K562 (cell line): ENCODE data around the gene SUDS3. TPM values are rescaled to one million over a fixed set of nuclear protein-coding genes. Genes with fewer than 3 reads are reported as not detected.

ENCODE experiments used
- ATAC-seq: fragments of 200-7000 bp; cut with Tn5 transposase; 3 replicates; pipeline ENCODE4 v1.9.1; 2020; ENCODE audit warnings: moderate library complexity
- BruUV-seq: library from RNA; stranded (reverse); fragments of 400-500 nt; replicated peaks from 2 replicates; lab custom pipeline; 2021; lab: Mats Ljungman, UMichigan
- CTCF ChIA-PET: fragments of 300-600 bp; formaldehyde crosslinking; extraction: SDS; loops from one replicate; lab custom pipeline; 2021; ENCODE audit warnings: low intra/inter-chr PET ratio; lab: Yijun Ruan, JAX
- POLR2A ChIA-PET: fragments of 300-600, 350-650 bp; sonication (Branson Sonifier 250); formaldehyde crosslinking; extraction: SDS; loops from one replicate; lab custom pipeline; 2021; ENCODE audit warnings: antibody characterized with exemption, inconsistent platforms; lab: Yijun Ruan, JAX
- DNase-seq, 4 experiments: peaks; one replicate each; pipeline versions ENCODE4 v3.0.0 to v3.0.0-alpha.2; 2011 to 2018; ENCODE audit warnings: low spot score in 3 of 4, mixed read lengths in 3 of 4; ENCODE audit errors: extremely low read depth in 1 of 4
- FAIRE-seq: peaks from 2 replicates; lab custom pipeline; 2011; peaks lifted over from hg19 to GRCh38; lab: Jason Lieb, UNC
- H2AFZ ChIP-seq: 2 replicates; pipeline ENCODE4 v1.6.0; 2011; ENCODE audit warnings: low read depth, low read length, control low read depth, inconsistent platforms
- H3K27ac ChIP-seq: fragments of 200-600 bp; 3 replicates; pipeline ENCODE4 v1.8.0; 2011; ENCODE audit warnings: low read depth, mild to moderate bottlenecking, control low read depth, inconsistent platforms, low read length, moderate library complexity, mixed read lengths; ENCODE audit errors: extremely low read depth
- H3K27me3 ChIP-seq, 2 experiments: fragments of 300-600 bp in 1 of 2; 2 replicates in 1 of 2; 3 replicates in 1 of 2; pipeline versions ENCODE4 v1.6.0 to v1.8.0; 2011; ENCODE audit warnings: inconsistent platforms in 2 of 2, low read length in 2 of 2, mild to moderate bottlenecking in 1 of 2, mixed read lengths in 1 of 2, moderate library complexity in 1 of 2; ENCODE audit not compliant: control insufficient read depth in 2 of 2, insufficient read depth in 2 of 2
- H3K36me3 ChIP-seq: fragments of 300-600 bp; 3 replicates; pipeline ENCODE4 v1.8.0; 2011; ENCODE audit warnings: mild to moderate bottlenecking, low read length, inconsistent platforms; ENCODE audit not compliant: control insufficient read depth, insufficient read depth
- H3K4me1 ChIP-seq, 2 experiments: fragments of 200-600 bp in 1 of 2; replicated peaks in 1 of 2; 2 replicates in 1 of 2; 3 replicates in 1 of 2; pipeline versions ENCODE4 v1.5.1 to v1.8.0; 2011; ENCODE audit warnings: inconsistent platforms in 2 of 2, low read length in 2 of 2, mild to moderate bottlenecking in 1 of 2, mixed read lengths in 1 of 2, moderate library complexity in 1 of 2; ENCODE audit not compliant: control insufficient read depth in 2 of 2, insufficient read depth in 2 of 2
- H3K4me2 ChIP-seq: 2 replicates; pipeline ENCODE4 v1.6.1; 2011; ENCODE audit warnings: low read length, control low read depth, inconsistent platforms, mixed read lengths; ENCODE audit not compliant: insufficient read depth
- H3K4me3 ChIP-seq: fragments of 200-600 bp; sonication (generic), shearing (Covaris generic); 2 replicates; pipeline ENCODE4 v1.5.1; 2016; ENCODE audit warnings: control low read depth, inconsistent platforms
- H3K79me2 ChIP-seq: fragments of 200-600 bp; 3 replicates; pipeline ENCODE4 v1.8.0; 2011; ENCODE audit warnings: low read length, inconsistent platforms; ENCODE audit not compliant: control insufficient read depth, insufficient read depth
- H3K9ac ChIP-seq, 2 experiments: 2 replicates each; pipeline versions ENCODE4 v1.6.0 to v1.6.1; 2011; ENCODE audit warnings: low read depth in 2 of 2, low read length in 2 of 2, control low read depth in 1 of 2, inconsistent platforms in 1 of 2, mild to moderate bottlenecking in 1 of 2, mixed read lengths in 1 of 2; ENCODE audit not compliant: insufficient read depth in 1 of 2
- H3K9me1 ChIP-seq: one replicate; pipeline ENCODE4 v1.6.0; 2011; ENCODE audit warnings: inconsistent platforms, mild to moderate bottlenecking, low read length, moderate library complexity; ENCODE audit not compliant: control insufficient read depth, insufficient read depth
- H3K9me3 ChIP-seq: replicated peaks from 2 replicates; pipeline ENCODE4 v1.5.1; 2011; ENCODE audit warnings: low read depth, low read length, inconsistent platforms; ENCODE audit not compliant: control insufficient read depth, insufficient read depth
- H4K20me1 ChIP-seq: replicated peaks from 2 replicates; pipeline ENCODE4 v1.6.1; 2011; ENCODE audit warnings: low read length, inconsistent platforms, mixed read lengths; ENCODE audit not compliant: control insufficient read depth, insufficient read depth
- EP400 ChIP-seq: fragments of 450-650 bp; IDR thresholded peaks from 2 replicates; pipeline ENCODE4 v1.6.1; 2017; ENCODE audit warnings: antibody characterized with exemption, mild to moderate bottlenecking, moderate library complexity
- GTF2B ChIP-seq: IDR thresholded peaks from 2 replicates; pipeline ENCODE4 v1.6.1; 2011; ENCODE audit not compliant: insufficient read length; ENCODE audit errors: extremely low read depth
- HNRNPUL1 ChIP-seq: fragments of 200-400 bp; formaldehyde crosslinking; IDR thresholded peaks from 2 replicates; pipeline ENCODE4 v1.6.1; 2017; ENCODE audit warnings: low read length
- MEF2D ChIP-seq: conservative IDR thresholded peaks from 2 replicates; pipeline ENCODE4 v1.6.1; 2016; ENCODE audit warnings: low read depth, missing genetic modification characterization, missing compliant biosample characterization
- NCOR1 ChIP-seq: fragments of 450-650 bp; IDR thresholded peaks from 2 replicates; pipeline ENCODE4 v1.6.1; 2016; ENCODE audit warnings: mild to moderate bottlenecking, moderate library complexity
- PHF8 ChIP-seq: fragments of 200-600 bp; sonication (generic); IDR thresholded peaks from 2 replicates; pipeline ENCODE4 v1.6.1; 2012; ENCODE audit warnings: mixed run types, mild to moderate bottlenecking, inconsistent platforms, low read length, moderate library complexity, borderline replicate concordance
- PTRF ChIP-seq: fragments of 450-650 bp; IDR thresholded peaks from 2 replicates; pipeline ENCODE4 v1.6.1; 2016; ENCODE audit warnings: mild to moderate bottlenecking, missing genetic modification characterization, missing compliant biosample characterization
- SP2 ChIP-seq: IDR thresholded peaks from 2 replicates; pipeline ENCODE4 v1.6.1; 2011; ENCODE audit warnings: mild to moderate bottlenecking, low read depth, low read length, moderate library complexity; ENCODE audit not compliant: poor library complexity, severe bottlenecking; ENCODE audit errors: extremely low read depth
- SREBF2 ChIP-seq: sonication (generic); formaldehyde crosslinking; IDR thresholded peaks from 2 replicates; pipeline ENCODE4 v1.4.0; 2020; ENCODE audit warnings: mild to moderate bottlenecking, missing genetic modification reagents
- TOE1 ChIP-seq, 2 experiments: fragments of 450-650 bp in 1 of 2; sonication (generic) in 1 of 2; formaldehyde crosslinking in 1 of 2; IDR thresholded peaks; 2 replicates each; pipeline versions ENCODE4 v1.7.1 to v1.8.0; 2016 to 2022; ENCODE audit warnings: borderline replicate concordance in 2 of 2, mild to moderate bottlenecking in 2 of 2, antibody characterized with exemption in 1 of 2, inconsistent platforms in 1 of 2, low read depth in 1 of 2, missing genetic modification reagents in 1 of 2, moderate library complexity in 1 of 2
- ZNF197 ChIP-seq: fragments of 200-800 bp; sonication (Bioruptor generic); IDR thresholded peaks from 2 replicates; pipeline ENCODE4 v1.6.1; 2016; ENCODE audit warnings: low read depth, missing genetic modification characterization, missing compliant biosample characterization
- ZNF239 ChIP-seq: fragments of 250-450 bp; sonication (Bioruptor Pico); IDR thresholded peaks from 2 replicates; pipeline ENCODE4 v1.4.0; 2020; ENCODE audit warnings: mild to moderate bottlenecking
- ZNF41 ChIP-seq: fragments of 250-450 bp; sonication (Bioruptor Pico); conservative IDR thresholded peaks from 2 replicates; pipeline ENCODE4 v1.4.0; 2020; ENCODE audit warnings: mild to moderate bottlenecking
- ZNF507 ChIP-seq: conservative IDR thresholded peaks from 2 replicates; pipeline ENCODE4 v1.6.1; 2017; ENCODE audit warnings: missing genetic modification characterization, missing compliant biosample characterization
- ZZZ3 ChIP-seq: fragments of 450-650 bp; IDR thresholded peaks from 2 replicates; pipeline ENCODE4 v1.6.1; 2016; ENCODE audit warnings: antibody characterized with exemption, mild to moderate bottlenecking, moderate library complexity
- WGBS: fragments of 100-300 bp; shearing (Covaris generic); methylation state at CpG from one replicate; pipeline ENCODE4 v1.1.6; 2016; ENCODE audit warnings: low coverage, mixed read lengths; ENCODE audit not compliant: insufficient coverage; ENCODE audit errors: missing lambda C conversion rate; 5-methylcytosine and 5-hydroxymethylcytosine counted together
- in situ Hi-C: fragments of 300-500 bp; cut with MboI; formaldehyde crosslinking; loops from 4 replicates; pipeline ENCODE4 v1.15.0; 2018; ENCODE audit warnings: inconsistent platforms, mixed read lengths
- intact Hi-C: fragments of 100-400 bp; cut with micrococcal nuclease; formaldehyde crosslinking; loops from 2 replicates; pipeline ENCODE4 v1.14.2; 2022
- polyA plus RNA-seq, 8 experiments: library from polyadenylated mRNA; depleted of rRNA in 4 of 8; stranded (reverse) in 5 of 8; unstranded in 3 of 8; fragments of >200 nt; fragmentation: Nextera tagmentation in 2 of 8; fragmentation: Illumina TruSeq in 1 of 8; extraction: Ambion mirVana in 2 of 8; extraction: Trizol in 1 of 8; gene quantifications; 2 replicates each; pipeline versions ENCODE4 v1.2.1 to v1.2.3, GENCODE V29; 2011 to 2014; ENCODE audit warnings: inconsistent platforms in 1 of 8, missing spikeins in 1 of 8
- total RNA-seq, 7 experiments: library from RNA; depleted of rRNA in 6 of 7; stranded (reverse); fragments of >200 nt in 6 of 7; fragmentation: Illumina TruSeq in 2 of 7; extraction: Trizol in 2 of 7; gene quantifications; 2 replicates each; pipeline versions ENCODE4 v1.2.1 to v1.2.3, GENCODE V29; 2011 to 2021; ENCODE audit warnings: low replicate concordance in 1 of 7
- TF ChIP-seq, protein P1 (sequence below), 3 experiments: IDR thresholded peaks in 2 of 3; conservative IDR thresholded peaks in 1 of 3; 2 replicates each; pipeline ENCODE4 v1.5.1; 2011 to 2012; ENCODE audit warnings: low read length in 3 of 3, mild to moderate bottlenecking in 3 of 3, control low read depth in 2 of 3, improper control_type of control experiment in 1 of 3, inconsistent platforms in 1 of 3, low read depth in 1 of 3, mixed read lengths in 1 of 3, moderate library complexity in 1 of 3; ENCODE audit not compliant: insufficient read depth in 2 of 3
- TF ChIP-seq, protein P2 (sequence below): IDR thresholded peaks from 2 replicates; pipeline ENCODE4 v1.6.1; 2012; ENCODE audit warnings: low read depth, low read length, improper control_type of control experiment, borderline replicate concordance
- TF ChIP-seq, protein P3 (sequence below): fragments of 450-650 bp; formaldehyde crosslinking; IDR thresholded peaks from 2 replicates; pipeline ENCODE4 v1.4.0; 2020; ENCODE audit warnings: mild to moderate bottlenecking

Gene SUDS3
- total and polyA plus RNA-seq, 9 of the 15 experiments (the other 6 are each of a cell fraction or from before 2014, with no cell fraction given) = 6.6 to 30.5 (median 23.3) TPM

- no peak overlapping the region for H3K4me2 ChIP-seq
- H3K9me3 ChIP-seq = no peaks in the 10 kb centered on the region
- 93% methylated on average over 3 of the region's 4 CpGs for WGBS
- in situ Hi-C loops (loop anchor here (25.0 kb wide), 1 partner anchor 175 kb away; no protein-coding TSS in a partner anchor), intact Hi-C loops (no loop called here)
- ChIA-PET CTCF (interaction anchor here (1.1 kb wide), 1 partner anchor 11 kb away, joined by 4 read pairs; the partner anchor contains the start of gene TAOK3), POLR2A (no interaction called here)
- no TSS peak for BruUV-seq
- H3K9me1 ChIP-seq = no peaks in the 10 kb centered on the region
- H2AFZ ChIP-seq = no peak overlapping the region
- no peak overlapping the region for H3K4me3 ChIP-seq
- no peaks in the 10 kb centered on the region; the same call in 2 of the 3 replicates for H3K36me3 ChIP-seq
- no peaks in the 10 kb centered on the region for H3K27me3 ChIP-seq
- peaks cover 8 to 23% of the 10 kb centered on the region in 2 experiments; a peak in 3 of 5 replicates for H3K4me1 ChIP-seq
- DNase-seq (no peak), ATAC-seq (no peak), FAIRE-seq (no peak)
- H4K20me1 ChIP-seq = no peaks in the 10 kb centered on the region
- no peak overlapping the region for H3K9ac ChIP-seq
- no peak overlapping the region for H3K27ac ChIP-seq
- peaks cover 73% of the 10 kb centered on the region for H3K79me2 ChIP-seq
- TF ChIP-seq, protein P1, sequence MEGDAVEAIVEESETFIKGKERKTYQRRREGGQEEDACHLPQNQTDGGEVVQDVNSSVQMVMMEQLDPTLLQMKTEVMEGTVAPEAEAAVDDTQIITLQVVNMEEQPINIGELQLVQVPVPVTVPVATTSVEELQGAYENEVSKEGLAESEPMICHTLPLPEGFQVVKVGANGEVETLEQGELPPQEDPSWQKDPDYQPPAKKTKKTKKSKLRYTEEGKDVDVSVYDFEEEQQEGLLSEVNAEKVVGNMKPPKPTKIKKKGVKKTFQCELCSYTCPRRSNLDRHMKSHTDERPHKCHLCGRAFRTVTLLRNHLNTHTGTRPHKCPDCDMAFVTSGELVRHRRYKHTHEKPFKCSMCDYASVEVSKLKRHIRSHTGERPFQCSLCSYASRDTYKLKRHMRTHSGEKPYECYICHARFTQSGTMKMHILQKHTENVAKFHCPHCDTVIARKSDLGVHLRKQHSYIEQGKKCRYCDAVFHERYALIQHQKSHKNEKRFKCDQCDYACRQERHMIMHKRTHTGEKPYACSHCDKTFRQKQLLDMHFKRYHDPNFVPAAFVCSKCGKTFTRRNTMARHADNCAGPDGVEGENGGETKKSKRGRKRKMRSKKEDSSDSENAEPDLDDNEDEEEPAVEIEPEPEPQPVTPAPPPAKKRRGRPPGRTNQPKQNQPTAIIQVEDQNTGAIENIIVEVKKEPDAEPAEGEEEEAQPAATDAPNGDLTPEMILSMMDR (IDR thresholded peaks at IDR 0.05 in 2 of 3, conservative IDR thresholded peaks at IDR 0.05 in 1 of 3; ENCODE audit: insufficient read depth in 2 of 3, low read depth in 1 of 3, low read length in 3 of 3) = no peak
- TF ChIP-seq, protein P2, sequence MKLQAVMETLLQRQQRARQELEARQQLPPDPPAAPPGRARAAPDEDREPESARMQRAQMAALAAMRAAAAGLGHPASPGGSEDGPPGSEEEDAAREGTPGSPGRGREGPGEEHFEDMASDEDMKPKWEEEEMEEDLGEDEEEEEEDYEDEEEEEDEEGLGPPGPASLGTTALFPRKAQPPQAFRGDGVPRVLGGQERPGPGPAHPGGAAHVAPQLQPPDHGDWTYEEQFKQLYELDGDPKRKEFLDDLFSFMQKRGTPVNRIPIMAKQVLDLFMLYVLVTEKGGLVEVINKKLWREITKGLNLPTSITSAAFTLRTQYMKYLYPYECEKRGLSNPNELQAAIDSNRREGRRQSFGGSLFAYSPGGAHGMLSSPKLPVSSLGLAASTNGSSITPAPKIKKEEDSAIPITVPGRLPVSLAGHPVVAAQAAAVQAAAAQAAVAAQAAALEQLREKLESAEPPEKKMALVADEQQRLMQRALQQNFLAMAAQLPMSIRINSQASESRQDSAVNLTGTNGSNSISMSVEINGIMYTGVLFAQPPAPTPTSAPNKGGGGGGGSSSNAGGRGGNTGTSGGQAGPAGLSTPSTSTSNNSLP = no peak
- TF ChIP-seq HNRNPUL1 (no peak), GTF2B (no peak), ZZZ3 (no peak), ZNF197 (CRISPR knock-in tag) (no peak), SREBF2 (CRISPR knock-in tag) (no peak), PHF8 (no peak), NCOR1 (no peak), TOE1 (IDR thresholded peaks at IDR 0.05; ENCODE audit: borderline replicate concordance) (no peak), TOE1 (CRISPR knock-in tag; IDR thresholded peaks at IDR 0.05; ENCODE audit: borderline replicate concordance, low read depth) (no peak), PTRF (tag) (no peak), ZNF507 (tag) (no peak), ZNF239 (CRISPR knock-in tag) (no peak), SP2 (no peak), EP400 (no peak), ZNF41 (CRISPR knock-in tag) (no peak), MEF2D (tag) (no peak)
- TF ChIP-seq, protein P3, sequence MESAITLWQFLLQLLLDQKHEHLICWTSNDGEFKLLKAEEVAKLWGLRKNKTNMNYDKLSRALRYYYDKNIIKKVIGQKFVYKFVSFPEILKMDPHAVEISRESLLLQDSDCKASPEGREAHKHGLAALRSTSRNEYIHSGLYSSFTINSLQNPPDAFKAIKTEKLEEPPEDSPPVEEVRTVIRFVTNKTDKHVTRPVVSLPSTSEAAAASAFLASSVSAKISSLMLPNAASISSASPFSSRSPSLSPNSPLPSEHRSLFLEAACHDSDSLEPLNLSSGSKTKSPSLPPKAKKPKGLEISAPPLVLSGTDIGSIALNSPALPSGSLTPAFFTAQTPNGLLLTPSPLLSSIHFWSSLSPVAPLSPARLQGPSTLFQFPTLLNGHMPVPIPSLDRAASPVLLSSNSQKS = no peak
These were observed 14.5 kb upstream of the SUDS3 start for GRCh38 chr12:118361889-118362288.
